Heart right ventricle (tissue), 16 donors: ENCODE data around the gene HES5. TPM values are rescaled to one million over a fixed set of nuclear protein-coding genes. Genes with fewer than 3 reads are reported as not detected.

Source experiments
- ATAC-seq, 8 donors: fragments of 200-7000 bp; cut with Tn5 transposase; one replicate each; pipeline ENCODE4 v1.9.1; 2020; ENCODE audit warnings: mild to moderate bottlenecking in 8 of 8, moderate library complexity in 8 of 8, moderate number of reproducible peaks in 1 of 8
- DNase-seq, 2 donors: peaks; one replicate each; pipeline ENCODE4 v3.0.0-alpha.2; 2020
- H3K27ac ChIP-seq, 10 donors: fragments of 200-600 bp; sonication (generic) in 2 of 10; one replicate each; pipeline versions ENCODE4 v1.5.0 to v1.8.0; 2020 to 2022; ENCODE audit warnings: mild to moderate bottlenecking in 3 of 10
- H3K27me3 ChIP-seq, 7 donors: fragments of 200-600 bp; one replicate each; pipeline ENCODE4 v1.8.0; 2021 to 2022; ENCODE audit warnings: mild to moderate bottlenecking in 2 of 7
- H3K36me3 ChIP-seq, 9 donors: fragments of 200-600 bp; sonication (generic) in 1 of 9; one replicate each; pipeline versions ENCODE4 v1.5.0 to v1.8.0; 2020 to 2022; ENCODE audit warnings: mild to moderate bottlenecking in 2 of 9
- H3K4me1 ChIP-seq, 9 donors: fragments of 200-600 bp; sonication (generic) in 1 of 9; one replicate each; pipeline versions ENCODE4 v1.5.0 to v1.8.0; 2020 to 2022; ENCODE audit warnings: mild to moderate bottlenecking in 4 of 9
- H3K4me3 ChIP-seq, 10 donors: fragments of 200-600 bp; sonication (generic) in 2 of 10; one replicate each; pipeline versions ENCODE4 v1.5.0 to v1.8.0; 2020 to 2022; ENCODE audit warnings: mild to moderate bottlenecking in 7 of 10, moderate library complexity in 2 of 10
- H3K9me3 ChIP-seq, 11 donors: fragments of 200-600 bp in 10 of 11; sonication (generic) in 2 of 11; one replicate each; pipeline versions ENCODE4 v1.5.0 to v1.8.0; 2013 to 2022; ENCODE audit warnings: mild to moderate bottlenecking in 2 of 11, control low read depth in 1 of 11, moderate library complexity in 1 of 11
- CTCF ChIP-seq, 9 donors: fragments of 200-600 bp; sonication (generic) in 2 of 9; IDR thresholded peaks; one replicate each; pipeline versions ENCODE4 v1.5.0 to v1.8.0; 2021 to 2022; ENCODE audit warnings: antibody characterized with exemption in 9 of 9, mild to moderate bottlenecking in 5 of 9, moderate library complexity in 1 of 9
- WGBS, 2 donors: extraction: QIAGEN DNeasy Blood & Tissue Kit; methylation state at CpG; one replicate each; pipeline ENCODE4 v1.1.7; 2013; ENCODE audit warnings: inconsistent platforms in 1 of 2; 5-methylcytosine and 5-hydroxymethylcytosine counted together
- intact Hi-C, 10 donors: fragments of 100-400 bp; cut with DNase I; formaldehyde crosslinking; loops; one replicate each; pipeline versions ENCODE4 v1.11.1 to v1.14.2; 2022
- polyA plus RNA-seq, 2 donors: library from polyadenylated mRNA; stranded (reverse); fragments of 200-250 nt; gene quantifications; one replicate each; pipeline ENCODE4 v1.2.3, GENCODE V29; 2013
- total RNA-seq, 10 donors: library from RNA; stranded (reverse); fragmentation: NEBNext Ultra II Directional in 3 of 10; extraction: Animal tissue kit (Norgen Biotek cat#: 25700) in 3 of 10; gene quantifications; one replicate each; pipeline versions ENCODE4 v1.2.1 to v1.2.4, GENCODE V29; 2021 to 2023
- donor health status: Arrhythmogenic right ventricular cardiomyopathy.
- donor health status: ischemic (EF 13 %, LVEDD 7.1; RV severe dilation, severe dysfunction).
- donor health status: healthy with polysubstance abuse.
- donor health status: DM: no; HTN: yes; CAD: no.
- donor health status: DM: no; HTN: no; CAD: no.
- donor health status: ischemic (EF 25% LVEDD 6.9; RV normal size, moderate dysfunction).
- donor health status: ischemic (EF 25% LVEDD 5.7; RV mildly dilated, moderate dysfunction).
- donor health status: healthy.
- donor health status: DM: yes; HTN: yes; CAD: no.
- donor health status: Ischemic cardiomyopathy.
- donor health status: ischemic (EF 35%, LVEDD 5.7; RV mildly dilated, moderate dysfunction).
- donor health status: nonischemic (EF 11% LVEDD 7.7; RV severe dilation, severe dysfunction).
- donor health status: DM: yes; HTN: yes; CAD: no.
- donor health status: PGD.
- donor health status: ischemic (EF 29% LVEDD 5.4; RV normal size, mild dysfunction).
- donor health status: nonischemic (EF 23%, LVEDD 6.1; RV moderate dilation, normal function).

HES5 gene
- total and polyA plus RNA-seq, 12 donors, result 0.51 to 3.1 (median 1.2) TPM; not detected in 1

GRCh38 chr1:2561446-2561845 lies 31.4 kb upstream of the HES5 start:
- H3K36me3 ChIP-seq, result peaks cover 0 to 64% (median 4%) of the 10 kb centered on the region in 9 donors
- H3K9me3 ChIP-seq, result no peaks in the 10 kb centered on the region
- ATAC-seq, result no peak
- H3K4me3 ChIP-seq, result no peak overlapping the region
- peaks cover 0 to 12% (median 0%) of the 10 kb centered on the region in 7 donors for H3K27me3 ChIP-seq
- H3K27ac ChIP-seq, result no peak overlapping the region
- H3K4me1 ChIP-seq, result peaks cover 6 to 23% (median 14%) of the 10 kb centered on the region in 9 donors
- 90 to 91% methylated on average over 11 of the region's 11 CpGs for WGBS, 2 donors
- no peak for TF ChIP-seq CTCF (IDR thresholded peaks at IDR 0.05)
- DNase-seq, result no peak
- intact Hi-C loops, result no loop called here

- intact Hi-C loops, result no loop called here
- H3K27ac ChIP-seq, result no peak overlapping the region
- ATAC-seq, result no peak
- no peaks in the 10 kb centered on the region for H3K9me3 ChIP-seq
- peaks cover 6 to 29% (median 20%) of the 10 kb centered on the region in 9 donors for H3K4me1 ChIP-seq
- H3K36me3 ChIP-seq, result peaks cover 0 to 64% (median 4%) of the 10 kb centered on the region in 9 donors
- H3K4me3 ChIP-seq, result no peak overlapping the region
- 87 to 88% methylated on average over 15 of the region's 15 CpGs for WGBS, 2 donors
- no peak for TF ChIP-seq CTCF (IDR thresholded peaks at IDR 0.05)
- peaks cover 0 to 8% (median 0%) of the 10 kb centered on the region in 7 donors for H3K27me3 ChIP-seq
- DNase-seq, result no peak
Measured at GRCh38 chr1:2560299-2561073, 30.4 kb upstream of the HES5 start.

- WGBS, 2 donors, result 77 to 79% methylated on average over 35 of the region's 35 CpGs
- Histone ChIP-seq H3K27ac (no peak overlapping the region), H3K4me3 (no peak overlapping the region), H3K9me3 (no peaks in the 10 kb centered on the region), H3K27me3 (peaks cover 0 to 2% (median 0%) of the 10 kb centered on the region in 7 donors), H3K36me3 (peaks cover 0 to 64% (median 4%) of the 10 kb centered on the region in 9 donors), H3K4me1 (peaks cover 8 to 37% (median 28%) of the 10 kb centered on the region in 9 donors)
- intact Hi-C loops, result loop anchor here in 1 of 10 donors (2.0 kb wide), 1 partner anchor 15 kb away; no protein-coding TSS in a partner anchor
- DNase-seq (no peak), ATAC-seq (no peak)
- TF ChIP-seq CTCF (IDR thresholded peaks at IDR 0.05), result no peak
Measured at GRCh38 chr1:2559509-2560298, 29.6 kb upstream of the HES5 start.

GRCh38 chr1:2558861-2559260 lies 28.8 kb upstream of the HES5 start:
- Histone ChIP-seq H3K4me3 (no peak overlapping the region), H3K4me1 (peaks cover 8 to 44% (median 32%) of the 10 kb centered on the region in 9 donors), H3K36me3 (peaks cover 0 to 63% (median 4%) of the 10 kb centered on the region in 9 donors), H3K27ac (no peak overlapping the region), H3K9me3 (no peaks in the 10 kb centered on the region), H3K27me3 (peaks cover 0 to 3% (median 0%) of the 10 kb centered on the region in 7 donors)
- DNase-seq (no peak), ATAC-seq (no peak)
- WGBS, 2 donors, result 95 to 97% methylated on average over 6 of the region's 6 CpGs
- intact Hi-C loops, result loop anchor here in 1 of 10 donors (2.0 kb wide), 1 partner anchor 16 kb away; no protein-coding TSS in a partner anchor
- no peak for TF ChIP-seq CTCF (IDR thresholded peaks at IDR 0.05)
